WTC11 (cell line): ENCODE results near the gene FCER1A. TPM values are rescaled to one million over a fixed set of nuclear protein-coding genes. Genes with fewer than 3 reads are reported as not detected.

Source experiments
- total RNA-seq: library from RNA; stranded (reverse); gene quantifications from 3 replicates; pipeline ENCODE4 v1.2.3, GENCODE V29; 2021

Gene FCER1A
- total RNA-seq, 1 experiment from 2014 or later: not detected

Other genes with a start within 250 kb of the FCER1A start
- 1.1 to 1.6 TPM (median 1.4 TPM) in 3 replicates for gene AIM2, start 225.6 kb upstream of the FCER1A start, total RNA-seq
- 5.1 to 5.5 TPM (median 5.3 TPM) in 3 replicates for gene CADM3, start 130.7 kb upstream of the FCER1A start, total RNA-seq
- 0.18 to 0.63 TPM (median 0.34 TPM) in 3 replicates for gene ACKR1, start 97.5 kb upstream of the FCER1A start, total RNA-seq
- gene OR10J4, start 129.9 kb downstream of the FCER1A start, total RNA-seq: not detected in 3 replicates
- gene OR10J1, start 137.4 kb downstream of the FCER1A start, total RNA-seq: not detected in 3 replicates
- gene OR10J5, start 233.7 kb downstream of the FCER1A start, total RNA-seq: not detected in 3 replicates